ENCODE data around the gene HPCAL1. TPM values are rescaled to one million over a fixed set of nuclear protein-coding genes. Genes with fewer than 3 reads are reported as not detected.

HPCAL1 gene
- total RNA-seq, 1 donor from 2014 or later: 34.6 TPM

- Mint-ChIP-seq H3K4me1 (ENCODE audit: unreplicated experiment) (no peaks in the 10 kb centered on the region), H3K9me3 (ENCODE audit: unreplicated experiment) (no peaks in the 10 kb centered on the region), H3K27ac (ENCODE audit: unreplicated experiment) (peak overlapping the region; percentile 36), H3K27me3 (ENCODE audit: unreplicated experiment) (peaks cover 5% of the 10 kb centered on the region), H3K36me3 (ENCODE audit: low read depth, unreplicated experiment) (no peaks in the 10 kb centered on the region), H3K4me3 (ENCODE audit: unreplicated experiment) (no peak overlapping the region)
- TF ChIP-seq, protein P1, sequence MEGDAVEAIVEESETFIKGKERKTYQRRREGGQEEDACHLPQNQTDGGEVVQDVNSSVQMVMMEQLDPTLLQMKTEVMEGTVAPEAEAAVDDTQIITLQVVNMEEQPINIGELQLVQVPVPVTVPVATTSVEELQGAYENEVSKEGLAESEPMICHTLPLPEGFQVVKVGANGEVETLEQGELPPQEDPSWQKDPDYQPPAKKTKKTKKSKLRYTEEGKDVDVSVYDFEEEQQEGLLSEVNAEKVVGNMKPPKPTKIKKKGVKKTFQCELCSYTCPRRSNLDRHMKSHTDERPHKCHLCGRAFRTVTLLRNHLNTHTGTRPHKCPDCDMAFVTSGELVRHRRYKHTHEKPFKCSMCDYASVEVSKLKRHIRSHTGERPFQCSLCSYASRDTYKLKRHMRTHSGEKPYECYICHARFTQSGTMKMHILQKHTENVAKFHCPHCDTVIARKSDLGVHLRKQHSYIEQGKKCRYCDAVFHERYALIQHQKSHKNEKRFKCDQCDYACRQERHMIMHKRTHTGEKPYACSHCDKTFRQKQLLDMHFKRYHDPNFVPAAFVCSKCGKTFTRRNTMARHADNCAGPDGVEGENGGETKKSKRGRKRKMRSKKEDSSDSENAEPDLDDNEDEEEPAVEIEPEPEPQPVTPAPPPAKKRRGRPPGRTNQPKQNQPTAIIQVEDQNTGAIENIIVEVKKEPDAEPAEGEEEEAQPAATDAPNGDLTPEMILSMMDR (IDR thresholded peaks at IDR 0.05; ENCODE audit: unreplicated experiment): no peak
- DNase-seq (ENCODE audit: low spot score): no peak
Measured at GRCh38 chr2:10284108-10284870, 18.4 kb upstream of the HPCAL1 start.

DNA sequence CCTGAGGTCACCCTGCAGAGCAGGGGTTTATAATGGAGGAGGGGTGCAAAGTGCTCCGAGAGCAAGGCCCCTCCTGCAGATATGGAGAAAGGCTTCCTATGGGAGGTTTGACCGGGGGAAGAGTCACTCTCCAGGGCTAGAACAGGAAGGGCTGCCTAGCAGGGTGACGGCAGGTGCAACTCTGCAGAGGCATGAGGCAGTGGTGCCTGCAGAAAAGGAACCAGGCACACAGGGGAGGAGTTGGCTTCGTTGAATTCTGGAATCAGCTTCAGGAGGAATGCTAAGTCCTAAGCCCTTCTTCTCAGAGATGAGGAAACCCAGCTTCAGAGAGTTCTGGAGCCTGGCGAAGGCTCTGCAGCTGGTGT lies 17.5 kb upstream of the HPCAL1 start:
- Mint-ChIP-seq H3K27me3 (ENCODE audit: unreplicated experiment) (peaks cover 5% of the 10 kb centered on the region), H3K27ac (ENCODE audit: unreplicated experiment) (no peak overlapping the region), H3K4me1 (ENCODE audit: unreplicated experiment) (no peaks in the 10 kb centered on the region), H3K9me3 (ENCODE audit: unreplicated experiment) (no peaks in the 10 kb centered on the region), H3K4me3 (ENCODE audit: unreplicated experiment) (no peak overlapping the region), H3K36me3 (ENCODE audit: low read depth, unreplicated experiment) (no peaks in the 10 kb centered on the region)
- DNase-seq (ENCODE audit: low spot score): no peak
- TF ChIP-seq, protein P1 (IDR thresholded peaks at IDR 0.05; ENCODE audit: unreplicated experiment): no peak

DNA sequence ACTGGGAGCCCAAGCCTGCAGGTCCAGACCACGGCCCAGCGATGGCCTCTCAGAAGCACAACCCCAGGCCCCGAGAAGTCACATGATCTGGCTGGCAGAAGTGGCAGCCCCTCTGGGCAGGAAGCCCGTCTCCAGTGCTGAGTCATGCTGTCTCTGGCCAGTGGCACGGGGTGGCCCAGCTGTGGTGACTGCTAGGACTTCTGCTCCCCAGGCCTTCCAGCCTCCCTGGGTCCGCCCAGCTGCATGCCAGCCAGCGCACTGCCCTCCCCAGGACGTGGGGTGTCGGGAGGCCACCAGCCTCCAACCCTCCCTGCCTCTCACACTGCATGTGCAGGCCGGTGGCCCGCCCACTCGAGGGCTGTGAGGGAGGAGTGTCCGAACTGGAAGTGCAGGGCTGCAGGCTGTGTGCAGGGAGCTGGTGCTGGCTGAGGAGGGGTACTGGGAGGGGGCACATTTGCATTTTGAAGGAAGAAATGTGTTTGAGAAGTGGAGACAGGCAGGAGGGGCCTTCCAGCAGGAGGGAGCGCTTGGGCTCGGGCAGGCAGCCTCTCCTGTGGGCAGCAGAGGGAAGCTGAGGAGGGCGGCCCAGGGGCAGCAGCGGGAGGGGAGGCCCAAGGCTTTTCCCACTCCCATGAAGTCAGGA lies 17.0 kb upstream of the HPCAL1 start:
- no peak for DNase-seq (ENCODE audit: low spot score)
- Mint-ChIP-seq H3K36me3 (ENCODE audit: low read depth, unreplicated experiment) (no peaks in the 10 kb centered on the region), H3K4me1 (ENCODE audit: unreplicated experiment) (no peaks in the 10 kb centered on the region), H3K27me3 (ENCODE audit: unreplicated experiment) (peaks cover 5% of the 10 kb centered on the region), H3K9me3 (ENCODE audit: unreplicated experiment) (no peaks in the 10 kb centered on the region), H3K27ac (ENCODE audit: unreplicated experiment) (no peak overlapping the region), H3K4me3 (ENCODE audit: unreplicated experiment) (no peak overlapping the region)
- TF ChIP-seq, protein P1 (IDR thresholded peaks at IDR 0.05; ENCODE audit: unreplicated experiment): no peak

- Mint-ChIP-seq H3K27me3 (ENCODE audit: unreplicated experiment) (peaks cover 5% of the 10 kb centered on the region), H3K36me3 (ENCODE audit: low read depth, unreplicated experiment) (no peaks in the 10 kb centered on the region), H3K27ac (ENCODE audit: unreplicated experiment) (no peak overlapping the region), H3K9me3 (ENCODE audit: unreplicated experiment) (no peaks in the 10 kb centered on the region), H3K4me3 (ENCODE audit: unreplicated experiment) (no peak overlapping the region), H3K4me1 (ENCODE audit: unreplicated experiment) (no peaks in the 10 kb centered on the region)
- TF ChIP-seq, protein P1 (IDR thresholded peaks at IDR 0.05; ENCODE audit: unreplicated experiment): no peak
- DNase-seq (ENCODE audit: low spot score): no peak
Measured at GRCh38 chr2:10286216-10287037, 16.3 kb upstream of the HPCAL1 start.

Data from endothelial cell (in vitro differentiated cells).